ENCODE results near the gene LOXL1. TPM values are rescaled to one million over a fixed set of nuclear protein-coding genes. Genes with fewer than 3 reads are reported as not detected.

Gene LOXL1
- polyA plus RNA-seq, 1 experiment, result 92.9 TPM

GRCh38 chr15:73941871-73942635 is 15.8 kb downstream of the LOXL1 start:
- peaks cover 11% of the 10 kb centered on the region for H3K36me3 ChIP-seq (ENCODE audit: control insufficient read depth, insufficient read depth, low read length)
- no peak overlapping the region for H3K4me3 ChIP-seq (ENCODE audit: low read depth, low read length)
- TF ChIP-seq CTCF (IDR thresholded peaks at IDR 0.05; ENCODE audit: insufficient read depth, low read depth, low read length), result no peak
- H3K27me3 ChIP-seq (ENCODE audit: control insufficient read depth, insufficient read depth, low read length), result no peaks in the 10 kb centered on the region
- ChIA-PET POLR2A (no interaction called here), CTCF (interaction anchor here (0.9 to 1.6 kb wide), 4 partner anchors 9 to 24 kb away, joined by 3 to 8 read pairs (median 4); no protein-coding TSS in a partner anchor)
- no peak for DNase-seq (ENCODE audit: low read depth)

GRCh38 chr15:73942751-73943270 is 16.5 kb downstream of the LOXL1 start:
- H3K36me3 ChIP-seq (ENCODE audit: control insufficient read depth, insufficient read depth, low read length), result peaks cover 16% of the 10 kb centered on the region
- ChIA-PET CTCF (interaction anchor here (0.8 to 1.0 kb wide), 4 partner anchors 14 to 25 kb away, joined by 3 to 4 read pairs (median 3); no protein-coding TSS in a partner anchor), POLR2A (no interaction called here)
- no peak overlapping the region for H3K4me3 ChIP-seq (ENCODE audit: low read depth, low read length)
- no peak for DNase-seq (ENCODE audit: low read depth)
- no peak for TF ChIP-seq CTCF (IDR thresholded peaks at IDR 0.05; ENCODE audit: insufficient read depth, low read depth, low read length)
- no peaks in the 10 kb centered on the region for H3K27me3 ChIP-seq (ENCODE audit: control insufficient read depth, insufficient read depth, low read length)

- DNase-seq (ENCODE audit: low read depth), result no peak
- H3K4me3 ChIP-seq (ENCODE audit: low read depth, low read length), result no peak overlapping the region
- TF ChIP-seq CTCF (IDR thresholded peaks at IDR 0.05; ENCODE audit: insufficient read depth, low read depth, low read length), result no peak
- ChIA-PET POLR2A (no interaction called here), CTCF (interaction anchor here (1.0 to 1.9 kb wide), 2 partner anchors 18 to 20 kb away, joined by 3 to 5 read pairs; partner anchors contain the start of gene LOXL1)
- no peaks in the 10 kb centered on the region for H3K27me3 ChIP-seq (ENCODE audit: control insufficient read depth, insufficient read depth, low read length)
- peaks cover 26% of the 10 kb centered on the region for H3K36me3 ChIP-seq (ENCODE audit: control insufficient read depth, insufficient read depth, low read length)
These were observed 18.2 kb downstream of the LOXL1 start for GRCh38 chr15:73944161-73945129.

GRCh38 chr15:73945130-73945508 is 18.9 kb downstream of the LOXL1 start:
- Histone ChIP-seq H3K4me3 (ENCODE audit: low read depth, low read length) (no peak overlapping the region), H3K36me3 (ENCODE audit: control insufficient read depth, insufficient read depth, low read length) (peaks cover 29% of the 10 kb centered on the region), H3K27me3 (ENCODE audit: control insufficient read depth, insufficient read depth, low read length) (no peaks in the 10 kb centered on the region)
- ChIA-PET POLR2A (no interaction called here), CTCF (interaction anchor here (1.9 kb wide), 1 partner anchor 19 kb away, joined by 5 read pairs; no protein-coding TSS in a partner anchor)
- no peak for DNase-seq (ENCODE audit: low read depth)
- TF ChIP-seq CTCF (IDR thresholded peaks at IDR 0.05; ENCODE audit: insufficient read depth, low read depth, low read length), result no peak
